ENCODE data around the gene NPBWR2.

DNA sequence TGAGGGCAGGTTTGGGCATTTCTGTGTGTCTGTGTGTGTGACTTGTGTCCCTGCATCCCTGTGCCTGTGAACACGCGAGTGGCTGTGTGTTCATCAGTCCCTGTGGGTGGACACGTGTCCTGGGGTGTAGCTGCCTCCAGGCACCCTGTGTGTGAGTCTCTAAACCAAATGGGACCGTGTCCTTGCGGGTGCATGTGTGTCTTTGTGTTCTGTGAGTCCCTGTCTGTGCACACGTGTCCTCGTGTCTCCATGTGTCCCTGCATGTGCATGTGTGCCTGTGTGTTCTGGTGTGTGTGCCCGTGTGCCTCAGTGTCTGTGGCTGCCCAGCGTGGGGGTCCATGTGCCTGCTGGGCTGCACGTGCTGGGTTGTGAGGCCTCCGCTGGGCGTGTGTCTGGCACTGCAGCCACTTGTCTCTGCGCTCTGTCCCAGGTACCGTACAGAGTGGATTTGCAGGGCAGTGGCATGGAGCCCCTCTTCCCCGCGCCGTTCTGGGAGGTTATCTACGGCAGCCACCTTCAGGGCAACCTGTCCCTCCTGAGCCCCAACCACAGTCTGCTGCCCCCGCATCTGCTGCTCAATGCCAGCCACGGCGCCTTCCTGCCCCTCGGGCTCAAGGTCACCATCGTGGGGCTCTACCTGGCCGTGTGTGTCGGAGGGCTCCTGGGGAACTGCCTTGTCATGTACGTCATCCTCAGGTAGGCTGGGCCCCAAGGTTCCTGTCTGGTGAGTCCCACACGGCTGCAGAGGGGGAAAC, 14.9 kb downstream of the NPBWR2 start:
- TF ChIP-seq RAD21 (IDR thresholded peaks at IDR 0.05; ENCODE audit: low read length) (no peak), YY1 (IDR thresholded peaks at IDR 0.05; ENCODE audit: low read depth) (no peak), CHD2 (IDR thresholded peaks at IDR 0.05; ENCODE audit: low read length, partially characterized antibody) (no peak)
- TF ChIP-seq, protein P1, sequence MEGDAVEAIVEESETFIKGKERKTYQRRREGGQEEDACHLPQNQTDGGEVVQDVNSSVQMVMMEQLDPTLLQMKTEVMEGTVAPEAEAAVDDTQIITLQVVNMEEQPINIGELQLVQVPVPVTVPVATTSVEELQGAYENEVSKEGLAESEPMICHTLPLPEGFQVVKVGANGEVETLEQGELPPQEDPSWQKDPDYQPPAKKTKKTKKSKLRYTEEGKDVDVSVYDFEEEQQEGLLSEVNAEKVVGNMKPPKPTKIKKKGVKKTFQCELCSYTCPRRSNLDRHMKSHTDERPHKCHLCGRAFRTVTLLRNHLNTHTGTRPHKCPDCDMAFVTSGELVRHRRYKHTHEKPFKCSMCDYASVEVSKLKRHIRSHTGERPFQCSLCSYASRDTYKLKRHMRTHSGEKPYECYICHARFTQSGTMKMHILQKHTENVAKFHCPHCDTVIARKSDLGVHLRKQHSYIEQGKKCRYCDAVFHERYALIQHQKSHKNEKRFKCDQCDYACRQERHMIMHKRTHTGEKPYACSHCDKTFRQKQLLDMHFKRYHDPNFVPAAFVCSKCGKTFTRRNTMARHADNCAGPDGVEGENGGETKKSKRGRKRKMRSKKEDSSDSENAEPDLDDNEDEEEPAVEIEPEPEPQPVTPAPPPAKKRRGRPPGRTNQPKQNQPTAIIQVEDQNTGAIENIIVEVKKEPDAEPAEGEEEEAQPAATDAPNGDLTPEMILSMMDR (IDR thresholded peaks at IDR 0.05) = no peak

All from SK-N-SH (cell line).